HepG2 (cell line): ENCODE measurements around the gene MAGI1. TPM values are rescaled to one million over a fixed set of nuclear protein-coding genes. Genes with fewer than 3 reads are reported as not detected.

Experiments used
- ARID3A ChIP-seq: IDR thresholded peaks from 2 replicates; pipeline ENCODE4 v1.6.1; 2012; ENCODE audit warnings: low read depth, low read length, improper control_type of control experiment
- ARID5B ChIP-seq: IDR thresholded peaks from 2 replicates; pipeline ENCODE4 v1.4.0; 2020; ENCODE audit warnings: mild to moderate bottlenecking, missing genetic modification reagents
- FOXP4 ChIP-seq: sonication (generic); formaldehyde crosslinking; IDR thresholded peaks from 2 replicates; pipeline ENCODE4 v1.4.0; 2020; ENCODE audit warnings: missing genetic modification reagents
- HNF4G ChIP-seq, 2 experiments: sonication (generic) in 1 of 2; formaldehyde crosslinking in 1 of 2; IDR thresholded peaks; 2 replicates each; pipeline versions ENCODE4 v1.4.0 to v1.6.1; 2011 to 2020; ENCODE audit warnings: borderline replicate concordance in 2 of 2, low read depth in 2 of 2, mild to moderate bottlenecking in 2 of 2, low read length in 1 of 2, missing genetic modification reagents in 1 of 2, moderate library complexity in 1 of 2
- NR2F1 ChIP-seq, 2 experiments: fragments of 450-650 bp in 1 of 2; formaldehyde crosslinking in 1 of 2; IDR thresholded peaks; 2 replicates each; pipeline versions ENCODE4 v1.5.0 to v1.6.1; 2016 to 2020; ENCODE audit warnings: mild to moderate bottlenecking in 1 of 2, missing compliant biosample characterization in 1 of 2, missing genetic modification reagents in 1 of 2, moderate library complexity in 1 of 2
- NR2F2 ChIP-seq: IDR thresholded peaks from 2 replicates; pipeline ENCODE4 v1.6.1; 2012; ENCODE audit warnings: low read depth, inconsistent platforms, borderline replicate concordance
- NR2F6 ChIP-seq, 2 experiments: IDR thresholded peaks; 2 replicates each; pipeline ENCODE4 v1.6.1; 2016; ENCODE audit warnings: antibody characterized with exemption in 1 of 2, mild to moderate bottlenecking in 1 of 2
- PAXIP1 ChIP-seq: sonication (generic); formaldehyde crosslinking; conservative IDR thresholded peaks from 2 replicates; pipeline ENCODE4 v1.4.0; 2020; ENCODE audit warnings: mild to moderate bottlenecking, missing genetic modification reagents, moderate library complexity
- PPARG ChIP-seq: conservative IDR thresholded peaks from 2 replicates; pipeline ENCODE4 v1.6.1; 2016; ENCODE audit warnings: missing biosample characterization, missing genetic modification reagents
- SIN3A ChIP-seq: IDR thresholded peaks from 2 replicates; pipeline ENCODE4 v1.6.1; 2011; ENCODE audit warnings: low read depth, mild to moderate bottlenecking, control low read depth, low read length, borderline replicate concordance
- SOX5 ChIP-seq: IDR thresholded peaks from 2 replicates; pipeline ENCODE4 v1.6.1; 2016; ENCODE audit warnings: borderline replicate concordance
- ZSCAN21 ChIP-seq: sonication (generic); formaldehyde crosslinking; IDR thresholded peaks from 2 replicates; pipeline ENCODE4 v1.8.0; 2022; ENCODE audit warnings: mild to moderate bottlenecking, missing genetic modification reagents, moderate library complexity, borderline replicate concordance
- polyA plus RNA-seq, 8 experiments: library from polyadenylated mRNA; depleted of rRNA in 3 of 8; stranded (reverse) in 7 of 8; unstranded in 1 of 8; fragments of >200 nt; fragmentation: Illumina TruSeq in 4 of 8; extraction: Trizol in 4 of 8; gene quantifications; 2 replicates each; pipeline versions ENCODE4 v1.2.1 to v1.2.3, GENCODE V29; 2011 to 2016; ENCODE audit warnings: low read depth in 4 of 8, missing spikeins in 1 of 8, mixed read lengths in 1 of 8; ENCODE audit not compliant: insufficient read depth in 1 of 8
- total RNA-seq, 5 experiments: library from RNA; depleted of rRNA; stranded (reverse); fragments of >200 nt; fragmentation: Illumina TruSeq; extraction: Trizol; gene quantifications; 2 replicates each; pipeline ENCODE4 v1.2.3, GENCODE V29; 2016; ENCODE audit warnings: low read depth in 1 of 5

Gene MAGI1
- total and polyA plus RNA-seq, 2 of the 13 experiments (the other 11 are each of a cell fraction or from before 2014, with no cell fraction given) = 22.2 to 26.0 TPM

GRCh38 chr3:66083784-66084213 is 45.1 kb upstream of the MAGI1 start (continued):
- TF ChIP-seq ARID5B (CRISPR knock-in tag) = peak; percentile 58; the same call in 1 of the 2 replicates
- peak; percentile 57; the same call in 1 of the 2 replicates for TF ChIP-seq HNF4G (IDR thresholded peaks at IDR 0.05; ENCODE audit: borderline replicate concordance, low read depth, low read length)
- no peak for TF ChIP-seq HNF4G (CRISPR knock-in tag; IDR thresholded peaks at IDR 0.05; ENCODE audit: borderline replicate concordance, low read depth)
- no peak for TF ChIP-seq SIN3A
- no peak for TF ChIP-seq ZSCAN21 (CRISPR knock-in tag)
- peak; percentile 41; the same call in 1 of the 2 replicates for TF ChIP-seq FOXP4 (CRISPR knock-in tag)
- peak; percentile 81 for TF ChIP-seq NR2F2
- TF ChIP-seq SOX5 (CRISPR knock-in tag) = peak; percentile 20; the same call in 1 of the 2 replicates
- TF ChIP-seq NR2F1 (CRISPR knock-in tag; IDR thresholded peaks at IDR 0.05) = peak; percentile 81 to 86
- TF ChIP-seq PPARG (CRISPR knock-in tag) = peak; percentile 74
- peak; percentile 94 for TF ChIP-seq NR2F6 (IDR thresholded peaks at IDR 0.05)
- TF ChIP-seq NR2F6 (CRISPR knock-in tag; IDR thresholded peaks at IDR 0.05) = peak; percentile 87
- TF ChIP-seq PAXIP1 (CRISPR knock-in tag) = peak; percentile 59
- TF ChIP-seq ARID3A = peak; percentile 51; the same call in 1 of the 2 replicates
